ENCODE data around the gene HDAC4.

DNA sequence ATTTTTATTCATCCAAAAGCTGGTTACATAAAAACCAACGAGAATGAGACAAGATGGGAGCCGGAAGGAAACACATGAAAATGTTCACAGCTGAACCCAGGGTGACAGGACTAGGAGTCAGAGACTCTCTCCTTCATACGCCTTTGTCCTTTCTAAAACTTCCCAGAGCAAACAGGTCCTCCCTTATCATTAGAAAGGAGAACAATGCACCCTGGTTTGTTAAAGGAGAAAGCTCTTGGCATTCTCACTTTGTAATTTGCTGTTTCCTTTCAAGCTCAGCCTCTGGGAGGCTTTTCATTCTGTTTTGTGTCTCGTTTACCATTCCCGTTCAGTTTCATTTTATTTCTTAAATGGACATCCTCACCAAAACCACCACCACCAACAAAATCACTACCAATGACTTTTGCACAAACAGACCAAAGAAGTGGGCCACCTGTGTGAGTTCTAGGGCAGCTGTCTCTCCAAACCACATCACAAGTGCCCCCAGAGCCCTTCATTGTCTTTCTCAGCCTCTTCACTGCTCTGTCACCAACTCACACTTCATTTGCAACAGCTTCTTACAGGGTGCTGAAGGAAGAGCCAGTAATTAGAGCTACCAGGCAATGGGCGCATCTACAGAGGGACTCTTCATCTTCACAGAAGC, 105.3 kb downstream of the HDAC4 start:
- TF ChIP-seq GTF2I (CRISPR knock-in tag; conservative IDR thresholded peaks at IDR 0.05), result no peak
- TF ChIP-seq, protein P1, sequence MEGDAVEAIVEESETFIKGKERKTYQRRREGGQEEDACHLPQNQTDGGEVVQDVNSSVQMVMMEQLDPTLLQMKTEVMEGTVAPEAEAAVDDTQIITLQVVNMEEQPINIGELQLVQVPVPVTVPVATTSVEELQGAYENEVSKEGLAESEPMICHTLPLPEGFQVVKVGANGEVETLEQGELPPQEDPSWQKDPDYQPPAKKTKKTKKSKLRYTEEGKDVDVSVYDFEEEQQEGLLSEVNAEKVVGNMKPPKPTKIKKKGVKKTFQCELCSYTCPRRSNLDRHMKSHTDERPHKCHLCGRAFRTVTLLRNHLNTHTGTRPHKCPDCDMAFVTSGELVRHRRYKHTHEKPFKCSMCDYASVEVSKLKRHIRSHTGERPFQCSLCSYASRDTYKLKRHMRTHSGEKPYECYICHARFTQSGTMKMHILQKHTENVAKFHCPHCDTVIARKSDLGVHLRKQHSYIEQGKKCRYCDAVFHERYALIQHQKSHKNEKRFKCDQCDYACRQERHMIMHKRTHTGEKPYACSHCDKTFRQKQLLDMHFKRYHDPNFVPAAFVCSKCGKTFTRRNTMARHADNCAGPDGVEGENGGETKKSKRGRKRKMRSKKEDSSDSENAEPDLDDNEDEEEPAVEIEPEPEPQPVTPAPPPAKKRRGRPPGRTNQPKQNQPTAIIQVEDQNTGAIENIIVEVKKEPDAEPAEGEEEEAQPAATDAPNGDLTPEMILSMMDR (IDR thresholded peaks at IDR 0.05), result no peak

Measured in WTC11 (cell line).